HepG2 (cell line): ENCODE data around the gene MAN1B1. TPM values are rescaled to one million over a fixed set of nuclear protein-coding genes. Genes with fewer than 3 reads are reported as not detected.
A peak's percentile ranks its signal among the peaks of the same experiment; 100 is the strongest.

ENCODE experiments used
- EZH2 ChIP-seq: conservative IDR thresholded peaks from 2 replicates; pipeline ENCODE4 v1.6.1; 2012; ENCODE audit warnings: mild to moderate bottlenecking, low read depth, low read length, moderate library complexity
- POLR2G ChIP-seq: fragments of 200-400 bp; formaldehyde crosslinking; IDR thresholded peaks from 2 replicates; pipeline ENCODE4 v1.6.1; 2018; ENCODE audit warnings: mild to moderate bottlenecking, low read depth, low read length, moderate library complexity
- SKI ChIP-seq: fragments of 450-650 bp; IDR thresholded peaks from one replicate; pipeline ENCODE4 v1.6.1; 2018; ENCODE audit warnings: mild to moderate bottlenecking; ENCODE audit not compliant: partially characterized antibody
- TAF1 ChIP-seq: sonication (generic); formaldehyde crosslinking; IDR thresholded peaks from 2 replicates; pipeline ENCODE4 v1.4.0; 2020; ENCODE audit warnings: missing genetic modification reagents
- TOPORS ChIP-seq: sonication (generic); formaldehyde crosslinking; IDR thresholded peaks from 2 replicates; pipeline ENCODE4 v1.8.0; 2023; ENCODE audit warnings: mild to moderate bottlenecking, missing genetic modification reagents
- YY1 ChIP-seq: IDR thresholded peaks from 2 replicates; pipeline ENCODE4 v1.6.1; 2011; ENCODE audit warnings: low read length, low read depth, moderate library complexity, mild to moderate bottlenecking; ENCODE audit not compliant: insufficient read depth, insufficient replicate concordance
- ZFP1 ChIP-seq: IDR thresholded peaks from 2 replicates; pipeline ENCODE4 v1.6.1; 2016
- ZNF142 ChIP-seq: sonication (generic); formaldehyde crosslinking; IDR thresholded peaks from 2 replicates; pipeline ENCODE4 v1.4.0; 2020; ENCODE audit warnings: missing genetic modification reagents
- ZNF230 ChIP-seq: sonication (generic); formaldehyde crosslinking; IDR thresholded peaks from 2 replicates; pipeline ENCODE4 v1.4.0; 2020; ENCODE audit warnings: mild to moderate bottlenecking, missing genetic modification reagents
- ZNF296 ChIP-seq: sonication (generic); formaldehyde crosslinking; conservative IDR thresholded peaks from 2 replicates; pipeline ENCODE4 v1.5.0; 2020; ENCODE audit warnings: mild to moderate bottlenecking, missing genetic modification reagents
- ZNF333 ChIP-seq: sonication (generic); formaldehyde crosslinking; IDR thresholded peaks from 2 replicates; pipeline ENCODE4 v1.4.0; 2020; ENCODE audit warnings: mild to moderate bottlenecking, missing genetic modification reagents, borderline replicate concordance
- ZNF33A ChIP-seq: sonication (generic); formaldehyde crosslinking; IDR thresholded peaks from 2 replicates; pipeline ENCODE4 v1.5.1; 2020; ENCODE audit warnings: missing genetic modification reagents, mild to moderate bottlenecking, moderate library complexity, borderline replicate concordance
- ZNF605 ChIP-seq: sonication (generic); formaldehyde crosslinking; IDR thresholded peaks from 2 replicates; pipeline ENCODE4 v1.8.0; 2022; ENCODE audit warnings: mild to moderate bottlenecking, missing genetic modification reagents
- ZNF782 ChIP-seq: sonication (generic); formaldehyde crosslinking; IDR thresholded peaks from 2 replicates; pipeline ENCODE4 v1.4.0; 2020; ENCODE audit warnings: missing genetic modification reagents, mild to moderate bottlenecking, borderline replicate concordance
- ZSCAN22 ChIP-seq: sonication (generic); formaldehyde crosslinking; IDR thresholded peaks from 2 replicates; pipeline ENCODE4 v1.4.0; 2020; ENCODE audit warnings: mild to moderate bottlenecking, missing genetic modification reagents
- polyA plus RNA-seq, 8 experiments: library from polyadenylated mRNA; depleted of rRNA in 3 of 8; stranded (reverse) in 7 of 8; unstranded in 1 of 8; fragments of >200 nt; fragmentation: Illumina TruSeq in 4 of 8; extraction: Trizol in 4 of 8; gene quantifications; 2 replicates each; pipeline versions ENCODE4 v1.2.1 to v1.2.3, GENCODE V29; 2011 to 2016; ENCODE audit warnings: low read depth in 4 of 8, missing spikeins in 1 of 8, mixed read lengths in 1 of 8; ENCODE audit not compliant: insufficient read depth in 1 of 8
- total RNA-seq, 5 experiments: library from RNA; depleted of rRNA; stranded (reverse); fragments of >200 nt; fragmentation: Illumina TruSeq; extraction: Trizol; gene quantifications; 2 replicates each; pipeline ENCODE4 v1.2.3, GENCODE V29; 2016; ENCODE audit warnings: low read depth in 1 of 5
- TF ChIP-seq, protein P1 (sequence below): sonication (generic); formaldehyde crosslinking; IDR thresholded peaks from 2 replicates; pipeline ENCODE4 v1.4.0; 2020; ENCODE audit warnings: missing genetic modification reagents

MAN1B1 gene
- total and polyA plus RNA-seq, 2 of the 13 experiments (the other 11 are each of a cell fraction or from before 2014, with no cell fraction given) = 48.9 to 59.5 TPM

DNA sequence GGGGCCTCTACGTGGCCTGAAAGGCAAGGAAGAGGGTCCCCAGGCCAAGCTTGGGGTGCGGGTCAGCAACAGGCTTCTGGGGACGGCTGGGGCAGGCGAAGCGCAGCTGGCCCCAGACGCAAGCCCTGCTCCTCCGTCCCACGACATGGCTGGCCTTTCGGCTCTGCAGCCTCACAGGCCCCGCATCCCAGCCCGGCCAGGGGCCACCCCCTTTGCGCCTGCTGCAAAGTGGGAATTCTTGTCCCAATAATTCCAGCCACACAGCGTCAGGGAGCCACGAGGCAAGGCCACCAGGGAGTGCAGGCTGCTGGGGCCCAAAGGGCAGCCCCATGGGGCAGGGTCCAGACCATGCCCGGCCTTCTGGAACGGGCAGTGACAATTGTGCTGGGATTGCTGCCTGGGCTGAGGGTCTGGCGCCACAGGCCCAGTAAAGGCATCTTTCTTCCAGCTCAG lies 31.8 kb upstream of the MAN1B1 start (continued):
- no peak; the same call in 1 of the 2 replicates for TF ChIP-seq ZNF142 (CRISPR knock-in tag)
- TF ChIP-seq ZNF605 (CRISPR knock-in tag) = no peak
- TF ChIP-seq TOPORS (CRISPR knock-in tag) = peak; percentile 85; the same call in 1 of the 2 replicates
- TF ChIP-seq, protein P1, sequence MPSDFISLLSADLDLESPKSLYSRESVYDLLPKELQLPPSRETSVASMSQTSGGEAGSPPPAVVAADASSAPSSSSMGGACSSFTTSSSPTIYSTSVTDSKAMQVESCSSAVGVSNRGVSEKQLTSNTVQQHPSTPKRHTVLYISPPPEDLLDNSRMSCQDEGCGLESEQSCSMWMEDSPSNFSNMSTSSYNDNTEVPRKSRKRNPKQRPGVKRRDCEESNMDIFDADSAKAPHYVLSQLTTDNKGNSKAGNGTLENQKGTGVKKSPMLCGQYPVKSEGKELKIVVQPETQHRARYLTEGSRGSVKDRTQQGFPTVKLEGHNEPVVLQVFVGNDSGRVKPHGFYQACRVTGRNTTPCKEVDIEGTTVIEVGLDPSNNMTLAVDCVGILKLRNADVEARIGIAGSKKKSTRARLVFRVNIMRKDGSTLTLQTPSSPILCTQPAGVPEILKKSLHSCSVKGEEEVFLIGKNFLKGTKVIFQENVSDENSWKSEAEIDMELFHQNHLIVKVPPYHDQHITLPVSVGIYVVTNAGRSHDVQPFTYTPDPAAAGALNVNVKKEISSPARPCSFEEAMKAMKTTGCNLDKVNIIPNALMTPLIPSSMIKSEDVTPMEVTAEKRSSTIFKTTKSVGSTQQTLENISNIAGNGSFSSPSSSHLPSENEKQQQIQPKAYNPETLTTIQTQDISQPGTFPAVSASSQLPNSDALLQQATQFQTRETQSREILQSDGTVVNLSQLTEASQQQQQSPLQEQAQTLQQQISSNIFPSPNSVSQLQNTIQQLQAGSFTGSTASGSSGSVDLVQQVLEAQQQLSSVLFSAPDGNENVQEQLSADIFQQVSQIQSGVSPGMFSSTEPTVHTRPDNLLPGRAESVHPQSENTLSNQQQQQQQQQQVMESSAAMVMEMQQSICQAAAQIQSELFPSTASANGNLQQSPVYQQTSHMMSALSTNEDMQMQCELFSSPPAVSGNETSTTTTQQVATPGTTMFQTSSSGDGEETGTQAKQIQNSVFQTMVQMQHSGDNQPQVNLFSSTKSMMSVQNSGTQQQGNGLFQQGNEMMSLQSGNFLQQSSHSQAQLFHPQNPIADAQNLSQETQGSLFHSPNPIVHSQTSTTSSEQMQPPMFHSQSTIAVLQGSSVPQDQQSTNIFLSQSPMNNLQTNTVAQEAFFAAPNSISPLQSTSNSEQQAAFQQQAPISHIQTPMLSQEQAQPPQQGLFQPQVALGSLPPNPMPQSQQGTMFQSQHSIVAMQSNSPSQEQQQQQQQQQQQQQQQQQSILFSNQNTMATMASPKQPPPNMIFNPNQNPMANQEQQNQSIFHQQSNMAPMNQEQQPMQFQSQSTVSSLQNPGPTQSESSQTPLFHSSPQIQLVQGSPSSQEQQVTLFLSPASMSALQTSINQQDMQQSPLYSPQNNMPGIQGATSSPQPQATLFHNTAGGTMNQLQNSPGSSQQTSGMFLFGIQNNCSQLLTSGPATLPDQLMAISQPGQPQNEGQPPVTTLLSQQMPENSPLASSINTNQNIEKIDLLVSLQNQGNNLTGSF (CRISPR knock-in tag) = 0 out of 2 replicates have a peak, but pooled peaks have one; percentile 21
- no peak for TF ChIP-seq EZH2
- peak; percentile 55 for TF ChIP-seq YY1
- TF ChIP-seq ZNF230 (CRISPR knock-in tag) = no peak
- TF ChIP-seq SKI = no peak
- no peak; the same call in 1 of the 2 replicates for TF ChIP-seq TAF1 (CRISPR knock-in tag)
- TF ChIP-seq ZNF333 (CRISPR knock-in tag) = peak; percentile 51; the same call in 1 of the 2 replicates
- peak; percentile 4; the same call in 1 of the 2 replicates for TF ChIP-seq ZNF296 (CRISPR knock-in tag)
- peak; percentile 57; the same call in 1 of the 2 replicates for TF ChIP-seq POLR2G
- TF ChIP-seq ZSCAN22 (CRISPR knock-in tag) = no peak
- TF ChIP-seq ZNF782 (CRISPR knock-in tag) = 0 out of 2 replicates have a peak, but pooled peaks have one; percentile 28
- TF ChIP-seq ZNF33A (CRISPR knock-in tag) = no peak; the same call in 1 of the 2 replicates
- TF ChIP-seq ZFP1 (CRISPR knock-in tag) = 0 out of 2 replicates have a peak, but pooled peaks have one; percentile 24
